ES-I3 (cell line): ENCODE data around the gene GPR87.

Source experiments
- H3K36me3 ChIP-seq: 2 replicates; pipeline ENCODE4 v1.6.1; 2013; ENCODE audit warnings: mild to moderate bottlenecking, low read length, control low read depth, moderate library complexity; ENCODE audit not compliant: insufficient read depth
- H3K4me1 ChIP-seq: 2 replicates; pipeline ENCODE4 v1.6.1; 2013; ENCODE audit warnings: mild to moderate bottlenecking, control low read depth, low read length; ENCODE audit not compliant: insufficient read depth
- H3K9ac ChIP-seq: 2 replicates; pipeline ENCODE4 v1.6.1; 2013; ENCODE audit warnings: low read depth, mild to moderate bottlenecking, low read length, moderate library complexity
- H3K9me3 ChIP-seq: 2 replicates; pipeline ENCODE4 v1.6.1; 2013; ENCODE audit warnings: mild to moderate bottlenecking, low read length, moderate library complexity; ENCODE audit not compliant: control insufficient read depth, insufficient read depth

Gene GPR87

DNA sequence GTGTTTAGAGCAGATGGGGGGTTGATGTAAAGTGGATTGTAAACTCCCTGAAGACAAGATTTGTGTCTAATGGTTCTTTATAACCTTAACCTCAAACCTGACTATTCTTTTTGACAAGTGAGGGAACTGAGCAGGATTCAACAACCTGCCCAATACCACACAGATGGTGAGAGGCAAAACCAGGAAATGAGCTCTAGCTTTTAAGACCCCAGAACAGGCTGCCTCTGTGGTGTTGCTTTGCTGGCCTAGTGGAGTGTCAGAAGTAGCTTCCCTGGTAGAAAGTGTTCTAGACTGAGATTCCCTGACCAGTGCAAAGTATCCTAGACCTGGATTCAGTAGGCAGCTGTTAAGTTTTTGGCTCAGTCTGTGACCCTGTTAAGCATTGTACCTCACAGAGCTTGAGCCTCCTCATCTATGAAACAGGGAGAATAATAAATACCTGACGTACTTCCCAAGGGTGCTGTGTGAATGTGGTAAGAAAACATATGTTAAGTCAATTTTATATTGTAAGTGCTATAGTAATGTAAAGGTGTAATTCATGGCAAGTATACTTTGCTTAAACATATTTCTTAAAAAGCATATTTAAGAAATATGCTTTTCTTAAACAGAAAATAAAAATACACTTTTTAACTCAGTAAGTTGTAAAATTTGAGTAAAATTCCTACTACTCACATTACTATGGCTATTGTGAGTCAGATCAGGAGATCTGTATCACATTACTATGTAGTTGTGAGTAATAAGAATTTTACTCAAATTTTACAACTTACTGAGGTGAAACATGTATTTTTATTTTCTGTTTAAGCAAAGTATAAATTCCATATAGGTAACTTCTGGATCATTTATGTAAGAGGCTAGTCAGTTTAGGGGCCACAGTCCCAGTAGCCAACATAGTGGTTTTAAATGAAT is 8.8 kb downstream of the GPR87 start:
- Histone ChIP-seq H3K36me3 (no peaks in the 10 kb centered on the region), H3K4me1 (peaks cover 26% of the 10 kb centered on the region), H3K9ac (no peak overlapping the region), H3K9me3 (no peaks in the 10 kb centered on the region)

GRCh38 chr3:151307131-151307530 is 9.5 kb downstream of the GPR87 start:
- Histone ChIP-seq H3K4me1 (peaks cover 26% of the 10 kb centered on the region), H3K9ac (no peak overlapping the region), H3K9me3 (no peaks in the 10 kb centered on the region), H3K36me3 (no peaks in the 10 kb centered on the region)

DNA sequence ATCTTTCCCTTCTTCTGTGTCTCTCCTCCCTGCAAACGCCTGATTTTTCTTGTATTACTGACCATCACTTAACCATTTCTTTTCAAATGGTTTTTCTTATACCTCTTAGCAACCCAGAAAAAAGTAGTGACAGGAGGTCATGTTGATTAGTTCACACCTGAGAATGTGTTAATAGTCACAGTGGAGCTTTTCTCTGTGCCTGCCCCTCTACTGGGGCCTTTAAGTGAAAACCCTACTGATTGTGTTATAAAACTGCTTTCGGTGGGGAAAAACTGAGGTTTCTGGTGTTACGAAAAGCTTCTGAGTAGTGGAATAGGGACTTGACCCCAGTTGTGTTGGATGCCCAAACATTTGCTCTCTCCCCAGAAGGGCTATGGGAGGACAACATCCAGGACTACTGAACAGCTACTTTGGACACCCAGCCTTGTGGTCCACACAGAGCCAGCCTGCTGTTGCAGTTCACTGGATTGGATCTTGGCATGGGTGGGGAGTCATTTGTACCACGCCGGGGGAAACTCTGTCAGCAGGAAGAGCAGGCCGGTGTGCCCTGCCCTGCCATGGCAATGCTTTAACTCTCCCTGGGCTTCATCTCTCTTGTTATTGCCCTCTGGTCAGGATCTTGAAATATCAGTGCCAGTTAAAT is 10.3 kb downstream of the GPR87 start:
- Histone ChIP-seq H3K9me3 (no peaks in the 10 kb centered on the region), H3K9ac (no peak overlapping the region), H3K4me1 (peaks cover 26% of the 10 kb centered on the region), H3K36me3 (no peaks in the 10 kb centered on the region)

DNA sequence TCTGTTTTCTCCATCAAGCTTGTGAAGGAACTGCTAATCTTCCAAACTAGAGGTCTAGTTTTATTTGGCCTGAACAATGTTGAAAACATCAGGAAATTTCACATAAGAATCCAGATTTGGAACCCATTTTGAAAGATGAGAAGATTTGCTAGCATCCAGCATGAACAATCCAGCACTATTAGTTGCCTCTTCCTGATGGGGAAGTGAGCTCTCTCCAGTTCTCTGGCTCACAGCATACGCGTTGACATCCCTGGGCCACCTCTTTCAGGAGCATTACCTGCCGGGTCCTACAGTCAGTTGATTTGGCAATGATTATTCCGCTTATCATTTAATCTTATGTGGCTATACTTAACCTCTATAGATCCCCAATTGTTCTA is 10.9 kb downstream of the GPR87 start:
- H3K4me1 ChIP-seq, result peaks cover 26% of the 10 kb centered on the region
- no peaks in the 10 kb centered on the region for H3K9me3 ChIP-seq

GRCh38 chr3:151305060-151305774 is 11.4 kb downstream of the GPR87 start:
- Histone ChIP-seq H3K36me3 (no peaks in the 10 kb centered on the region), H3K9me3 (no peaks in the 10 kb centered on the region), H3K9ac (no peak overlapping the region), H3K4me1 (peaks cover 26% of the 10 kb centered on the region)

More for the DNA sequence above, 10.9 kb downstream of the GPR87 start:
- Histone ChIP-seq H3K9ac (no peak overlapping the region), H3K36me3 (no peaks in the 10 kb centered on the region)

GRCh38 chr3:151303751-151304150 is 12.9 kb downstream of the GPR87 start:
- Histone ChIP-seq H3K9me3 (no peaks in the 10 kb centered on the region), H3K4me1 (peaks cover 26% of the 10 kb centered on the region), H3K9ac (no peak overlapping the region), H3K36me3 (no peaks in the 10 kb centered on the region)

DNA sequence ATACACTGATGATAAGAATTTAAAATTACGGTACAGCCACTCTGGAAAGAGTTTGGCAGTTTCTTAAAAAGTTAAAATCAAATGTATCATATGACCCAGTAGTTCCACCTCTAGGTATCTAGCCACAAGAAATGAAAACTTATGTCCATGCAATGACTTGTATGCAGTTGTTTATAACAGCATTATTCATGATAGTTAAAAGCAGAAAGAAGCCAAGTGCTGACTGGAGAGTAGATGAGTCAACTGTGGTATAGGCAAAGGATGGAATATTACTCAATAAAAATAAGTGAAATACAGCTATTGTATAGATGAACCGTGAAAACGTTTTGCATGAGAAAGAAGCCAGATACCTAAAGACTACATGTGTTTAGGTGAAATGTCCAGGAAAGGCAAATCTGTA is 14.8 kb downstream of the GPR87 start:
- no peaks in the 10 kb centered on the region for H3K9me3 ChIP-seq
- H3K9ac ChIP-seq, result no peak overlapping the region
- H3K36me3 ChIP-seq, result no peaks in the 10 kb centered on the region
- H3K4me1 ChIP-seq, result peaks cover 21% of the 10 kb centered on the region

GRCh38 chr3:151300539-151300938 is 16.1 kb downstream of the GPR87 start:
- H3K9me3 ChIP-seq, result no peaks in the 10 kb centered on the region
- peaks cover 9% of the 10 kb centered on the region for H3K4me1 ChIP-seq
- no peak overlapping the region for H3K9ac ChIP-seq

DNA sequence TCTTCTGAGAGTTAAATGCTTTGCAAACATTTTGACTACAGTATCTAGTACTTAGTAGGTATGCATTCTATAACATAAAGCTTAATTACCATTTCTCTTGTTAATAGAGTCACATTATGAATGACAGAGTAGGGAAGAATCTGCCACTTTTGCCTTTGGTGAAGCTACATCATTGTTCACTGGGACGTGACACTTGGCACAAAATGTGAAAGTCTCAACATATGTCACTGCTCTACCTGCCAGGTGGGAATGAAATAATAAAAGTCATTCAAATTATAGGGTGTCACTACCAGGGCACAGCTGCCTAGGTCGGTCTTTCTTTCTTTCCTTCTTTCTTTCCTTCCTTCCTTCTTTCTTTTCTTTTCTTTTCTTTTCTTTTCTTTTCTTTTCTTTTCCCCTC is 17.6 kb downstream of the GPR87 start:
- Histone ChIP-seq H3K36me3 (no peaks in the 10 kb centered on the region), H3K4me1 (no peaks in the 10 kb centered on the region), H3K9ac (no peak overlapping the region), H3K9me3 (no peaks in the 10 kb centered on the region)

More at GRCh38 chr3:151300539-151300938, 16.1 kb downstream of the GPR87 start:
- H3K36me3 ChIP-seq, result no peaks in the 10 kb centered on the region

- Histone ChIP-seq H3K9ac (no peak overlapping the region), H3K36me3 (no peaks in the 10 kb centered on the region), H3K4me1 (no peaks in the 10 kb centered on the region), H3K9me3 (no peaks in the 10 kb centered on the region)
Observed at GRCh38 chr3:151297429-151297828, 19.2 kb downstream of the GPR87 start.

DNA sequence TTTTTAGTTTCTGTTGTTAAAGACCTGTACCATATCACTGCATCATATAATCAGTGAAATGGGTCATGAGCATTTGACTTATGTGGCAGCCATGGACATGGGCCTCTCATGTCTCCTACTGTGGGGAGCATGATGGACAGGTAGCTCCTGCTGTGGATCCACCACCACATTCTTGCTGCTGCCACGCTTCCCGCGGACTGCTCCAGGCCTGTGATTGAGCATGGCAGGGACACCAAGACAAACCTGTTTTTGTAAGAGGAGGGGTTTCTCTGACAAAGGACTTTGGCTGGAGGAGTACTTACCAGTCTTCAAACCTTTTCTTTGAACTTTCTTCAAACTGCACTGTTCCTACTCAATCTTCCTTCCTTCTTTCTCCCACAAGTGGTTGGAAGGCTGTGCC is 20.4 kb downstream of the GPR87 start:
- Histone ChIP-seq H3K36me3 (no peaks in the 10 kb centered on the region), H3K4me1 (no peaks in the 10 kb centered on the region), H3K9me3 (no peaks in the 10 kb centered on the region), H3K9ac (no peak overlapping the region)

DNA sequence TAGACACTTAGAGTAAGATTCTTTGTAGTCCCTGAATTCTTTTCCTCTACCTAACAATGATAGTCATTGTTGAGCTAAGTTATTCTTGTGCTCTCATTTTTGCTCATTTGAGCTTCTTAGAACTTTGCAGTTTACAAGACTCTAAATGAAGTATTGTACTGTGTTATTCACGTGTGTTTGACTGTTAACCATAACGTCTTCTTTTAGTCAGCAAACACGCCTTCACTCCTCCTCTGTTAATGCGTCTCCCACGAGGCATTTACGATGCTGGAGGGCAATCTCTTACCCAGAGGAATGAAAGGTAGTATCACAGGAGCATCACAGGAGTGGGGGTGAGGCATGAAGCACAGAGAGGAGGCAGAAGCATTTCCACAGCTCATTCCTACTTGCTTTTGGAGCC is 23.5 kb downstream of the GPR87 start:
- H3K9me3 ChIP-seq, result no peaks in the 10 kb centered on the region
- no peaks in the 10 kb centered on the region for H3K36me3 ChIP-seq
- no peak overlapping the region for H3K9ac ChIP-seq
- no peaks in the 10 kb centered on the region for H3K4me1 ChIP-seq

GRCh38 chr3:151290673-151291072 is 25.9 kb downstream of the GPR87 start:
- H3K9ac ChIP-seq, result no peak overlapping the region
- no peaks in the 10 kb centered on the region for H3K36me3 ChIP-seq
- no peaks in the 10 kb centered on the region for H3K4me1 ChIP-seq
- H3K9me3 ChIP-seq, result no peaks in the 10 kb centered on the region

- H3K9ac ChIP-seq, result no peak overlapping the region
Observed at GRCh38 chr3:151289445-151289844, 27.2 kb downstream of the GPR87 start.

More at GRCh38 chr3:151289445-151289844, 27.2 kb downstream of the GPR87 start:
- H3K36me3 ChIP-seq, result no peaks in the 10 kb centered on the region
- H3K9me3 ChIP-seq, result no peaks in the 10 kb centered on the region
- H3K4me1 ChIP-seq, result no peaks in the 10 kb centered on the region
